ENCODE measurements around the gene TBC1D16. TPM values are rescaled to one million over a fixed set of nuclear protein-coding genes. Genes with fewer than 3 reads are reported as not detected.
A peak's percentile ranks its signal among the peaks of the same experiment; 100 is the strongest.

Gene TBC1D16
- total RNA-seq, 1 donor from 2014 or later, result 55.6 TPM

- Histone ChIP-seq H3K4me3 (no peak overlapping the region), H3K27ac (no peak overlapping the region), H3K4me1 (peaks cover 7 to 17% of the 10 kb centered on the region in 2 donors), H3K36me3 (no peaks in the 10 kb centered on the region), H3K9me3 (no peaks in the 10 kb centered on the region), H3K27me3 (peaks cover 5% of the 10 kb centered on the region)
- DNase-seq (ENCODE audit: low spot score in 2 of 2), result no peak
- no peak for TF ChIP-seq CTCF (IDR thresholded peaks at IDR 0.05)
- intact Hi-C loops (cut with DNase I), result no loop called here
These were observed 114.1 kb downstream of the TBC1D16 start for GRCh38 chr17:79921411-79922115.

GRCh38 chr17:79920751-79921410, 114.8 kb downstream of the TBC1D16 start:
- no peak overlapping the region for H3K27ac ChIP-seq
- peaks cover 7 to 17% of the 10 kb centered on the region in 2 donors for H3K4me1 ChIP-seq
- H3K36me3 ChIP-seq, result no peaks in the 10 kb centered on the region
- TF ChIP-seq CTCF (IDR thresholded peaks at IDR 0.05), result no peak
- H3K4me3 ChIP-seq, result no peak overlapping the region
- no peaks in the 10 kb centered on the region for H3K9me3 ChIP-seq
- DNase-seq (ENCODE audit: low spot score in 2 of 2), result no peak
- peaks cover 5% of the 10 kb centered on the region for H3K27me3 ChIP-seq
- intact Hi-C loops (cut with DNase I), result no loop called here

GRCh38 chr17:79919862-79920720, 115.6 kb downstream of the TBC1D16 start:
- no peak overlapping the region for H3K27ac ChIP-seq
- no peaks in the 10 kb centered on the region for H3K9me3 ChIP-seq
- no peaks in the 10 kb centered on the region for H3K36me3 ChIP-seq
- no peak for TF ChIP-seq CTCF (IDR thresholded peaks at IDR 0.05)
- peaks cover 5% of the 10 kb centered on the region for H3K27me3 ChIP-seq
- peaks cover 3 to 12% of the 10 kb centered on the region in 2 donors for H3K4me1 ChIP-seq
- no peak for DNase-seq (ENCODE audit: low spot score in 2 of 2)
- intact Hi-C loops (cut with DNase I), result no loop called here
- no peak overlapping the region for H3K4me3 ChIP-seq

GRCh38 chr17:79919164-79919585, 116.5 kb downstream of the TBC1D16 start:
- peak; percentile 68 to 92 for DNase-seq (ENCODE audit: low spot score in 2 of 2)
- H3K36me3 ChIP-seq, result no peaks in the 10 kb centered on the region
- H3K27ac ChIP-seq, result no peak overlapping the region
- H3K27me3 ChIP-seq, result peaks cover 5% of the 10 kb centered on the region
- peak overlapping the region in 1 of 2 donors; percentile 0 for H3K4me3 ChIP-seq
- peaks cover 3 to 9% of the 10 kb centered on the region in 2 donors for H3K4me1 ChIP-seq
- intact Hi-C loops (cut with DNase I), result no loop called here
- TF ChIP-seq CTCF (IDR thresholded peaks at IDR 0.05), result no peak
- H3K9me3 ChIP-seq, result no peaks in the 10 kb centered on the region

- DNase-seq (ENCODE audit: low spot score in 2 of 2), result no peak
- H3K36me3 ChIP-seq, result no peaks in the 10 kb centered on the region
- no peak overlapping the region for H3K4me3 ChIP-seq
- no peak overlapping the region for H3K27ac ChIP-seq
- no peak for TF ChIP-seq CTCF (IDR thresholded peaks at IDR 0.05)
- no peaks in the 10 kb centered on the region for H3K9me3 ChIP-seq
- H3K4me1 ChIP-seq, result peaks cover 3 to 9% of the 10 kb centered on the region in 2 donors
- peaks cover 5% of the 10 kb centered on the region for H3K27me3 ChIP-seq
- intact Hi-C loops (cut with DNase I), result no loop called here
These were observed 117.0 kb downstream of the TBC1D16 start for GRCh38 chr17:79918581-79919163.
